Stimulated activated CD8-positive, alpha-beta memory T cell treated with anti-CD3 and anti-CD28 coated beads, Interleukin-4, amount 100 ng/mL, for 4 hours (primary cell): Measurements from ENCODE around the gene SHB.
"Not testable (repeated sequence)": the region's sequence is repeated elsewhere in the genome, so short reads cannot be mapped to it uniquely, and the experiment has no call there.

Source experiments
- DNase-seq, 2 donors: peaks; one replicate each; pipeline ENCODE4 v3.0.0-alpha.2; 2020; ENCODE audit warnings: low read depth in 2 of 2, low spot score in 1 of 2

SHB gene

GRCh38 chr9:37921546-37922300 is 147.3 kb downstream of the SHB start:
- no peak for DNase-seq

- DNase-seq = no peak
These were observed 147.9 kb downstream of the SHB start for GRCh38 chr9:37921168-37921510.

GRCh38 chr9:37920471-37921167 is 148.4 kb downstream of the SHB start:
- DNase-seq = no peak

GRCh38 chr9:37919956-37920335 is 149.1 kb downstream of the SHB start:
- DNase-seq = no peak

GRCh38 chr9:37919246-37919955 is 149.6 kb downstream of the SHB start:
- no peak for DNase-seq

GRCh38 chr9:37918665-37919170 is 150.3 kb downstream of the SHB start:
- DNase-seq = no peak

- DNase-seq = no peak
These were observed 151.0 kb downstream of the SHB start for GRCh38 chr9:37917801-37918664.

- DNase-seq = no peak
These were observed 151.7 kb downstream of the SHB start for GRCh38 chr9:37917313-37917731.

- no peak for DNase-seq
These were observed 152.3 kb downstream of the SHB start for GRCh38 chr9:37916471-37917312.

- no peak for DNase-seq
These were observed 153.0 kb downstream of the SHB start for GRCh38 chr9:37915911-37916470.

- no peak for DNase-seq
These were observed 154.2 kb downstream of the SHB start for GRCh38 chr9:37914701-37915358.

GRCh38 chr9:37914154-37914551 is 154.9 kb downstream of the SHB start:
- DNase-seq = no peak

- peak; percentile 41 to 80 for DNase-seq
These were observed 155.4 kb downstream of the SHB start for GRCh38 chr9:37913480-37914153.

- DNase-seq = no peak
These were observed 157.8 kb downstream of the SHB start for GRCh38 chr9:37911271-37911681.

- DNase-seq = no peak
These were observed 158.8 kb downstream of the SHB start for GRCh38 chr9:37910271-37910670.

- DNase-seq = not testable (repeated sequence)
These were observed 159.2 kb downstream of the SHB start for GRCh38 chr9:37909836-37910235.

GRCh38 chr9:37909326-37909725 is 159.7 kb downstream of the SHB start:
- no peak for DNase-seq

GRCh38 chr9:37908698-37909186 is 160.3 kb downstream of the SHB start:
- no peak for DNase-seq

GRCh38 chr9:37908283-37908682 is 160.7 kb downstream of the SHB start:
- no peak for DNase-seq
